Kasumi-1 (cell line): ENCODE results near the gene ACE.

Source experiments
- DNase-seq, 2 experiments: peaks; one replicate each; lab custom pipeline; 2025; lab: John Stamatoyannopoulos, UW

The ACE gene

GRCh38 chr17:63537991-63538692 lies 61.3 kb downstream of the ACE start:
- DNase-seq = no peak

DNA sequence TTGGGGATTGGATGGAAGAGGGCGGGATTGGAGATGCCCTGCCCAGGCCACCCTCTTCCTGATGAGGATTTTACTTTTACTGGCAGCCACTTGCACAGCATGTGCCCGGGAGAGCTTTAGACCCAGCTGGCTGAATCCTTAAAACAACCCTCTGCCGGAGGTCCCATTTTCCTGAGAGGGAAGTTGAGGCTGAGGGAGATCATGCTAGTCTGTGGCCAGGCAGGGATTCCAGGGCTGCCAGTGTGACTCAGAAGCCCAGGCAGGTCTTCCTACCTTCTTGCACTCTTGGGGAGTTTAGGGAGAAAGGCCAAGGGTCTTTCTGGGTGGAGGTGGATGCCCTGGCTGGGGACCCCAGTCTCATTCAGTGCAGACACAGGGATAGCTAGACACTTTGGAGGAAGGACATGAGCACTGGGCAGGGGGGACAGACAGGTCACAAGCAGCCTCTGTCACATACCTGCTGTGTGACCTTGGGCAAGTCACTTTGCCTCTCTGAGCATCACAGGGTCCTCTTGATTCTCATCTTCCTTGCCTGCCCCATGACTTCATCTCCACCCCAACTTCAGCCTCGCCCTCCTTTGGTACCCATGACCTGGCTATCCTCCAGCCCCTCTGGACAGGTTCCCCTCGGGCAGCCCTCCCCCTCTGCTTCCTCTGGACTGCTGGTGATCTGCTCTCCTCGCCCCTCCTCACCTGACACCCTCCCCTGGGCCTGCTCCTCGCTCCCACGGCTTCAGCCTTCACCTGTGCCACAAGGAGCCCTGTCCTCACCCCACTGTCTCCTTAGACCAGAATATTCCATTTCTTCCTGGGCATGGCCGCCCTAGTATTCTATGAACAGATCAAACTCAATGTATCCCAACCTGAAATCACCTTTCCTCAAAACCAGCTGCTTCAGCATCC lies 62.1 kb downstream of the ACE start:
- DNase-seq = no peak

GRCh38 chr17:63540590-63540989 lies 63.7 kb downstream of the ACE start:
- no peak for DNase-seq

GRCh38 chr17:63542218-63542545 lies 65.3 kb downstream of the ACE start:
- DNase-seq = no peak

- no peak for DNase-seq
Measured at GRCh38 chr17:63542942-63543821, 66.3 kb downstream of the ACE start.

GRCh38 chr17:63543822-63544420 lies 67.1 kb downstream of the ACE start:
- no peak for DNase-seq

- no peak for DNase-seq
Measured at GRCh38 chr17:63544467-63545301, 67.8 kb downstream of the ACE start.

DNA sequence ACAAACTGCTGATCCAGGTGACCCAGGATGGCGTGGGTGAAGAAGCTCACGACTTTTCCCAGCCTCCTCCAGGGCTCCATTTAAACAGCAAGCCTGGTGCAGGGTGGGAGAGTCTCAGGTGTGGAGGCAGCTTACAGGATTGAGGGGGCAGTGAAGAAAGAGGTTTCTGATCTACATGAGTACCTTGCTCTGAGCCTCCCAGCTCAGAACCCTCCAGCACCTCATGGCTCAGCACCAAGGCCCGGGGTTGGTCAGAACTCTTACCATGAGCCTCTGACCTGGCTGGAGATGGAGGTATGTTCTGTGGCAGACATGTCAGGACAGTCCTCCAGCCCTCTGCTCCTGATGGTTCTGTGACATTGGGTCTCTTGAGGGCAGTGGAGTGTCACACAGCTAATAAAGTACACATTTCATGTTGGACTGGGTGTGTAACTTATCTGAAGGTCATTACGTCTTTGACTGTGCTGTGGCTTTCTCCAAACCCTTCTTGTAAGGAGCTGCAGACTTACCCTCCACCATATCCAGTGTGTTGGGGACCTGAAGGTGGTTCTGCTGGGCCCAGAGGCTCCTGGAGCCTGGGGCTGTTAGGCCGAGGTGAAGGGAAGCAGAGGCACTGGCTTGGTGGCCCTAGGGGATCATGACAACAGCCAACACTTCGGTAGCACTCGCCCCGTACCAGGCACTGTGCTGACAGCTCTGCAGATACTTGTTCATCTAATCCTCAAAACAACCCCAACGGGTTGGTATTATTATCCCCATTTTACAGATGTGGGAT lies 69.6 kb downstream of the ACE start:
- no peak for DNase-seq

- DNase-seq = no peak
Measured at GRCh38 chr17:63547083-63547523, 70.2 kb downstream of the ACE start.
